Ovary (tissue), 3 donors: ENCODE results near the gene FRMPD2.

Source experiments
- CTCF ChIP-seq, 3 donors: fragments of 450-650 bp in 2 of 3; fragments of 200-600 bp in 1 of 3; IDR thresholded peaks; one replicate each; pipeline versions ENCODE4 v1.5.1 to v1.8.0; 2016 to 2022; ENCODE audit warnings: antibody characterized with exemption in 3 of 3, mild to moderate bottlenecking in 1 of 3
- EP300 ChIP-seq: sonication (generic); formaldehyde crosslinking; IDR thresholded peaks from one replicate; pipeline ENCODE4 v1.6.1; 2017; ENCODE audit warnings: antibody characterized with exemption
- POLR2A ChIP-seq: fragments of 450-650 bp; IDR thresholded peaks from one replicate; pipeline ENCODE4 v1.6.1; 2017; ENCODE audit warnings: antibody characterized with exemption, mild to moderate bottlenecking, moderate library complexity
- donor health status: DM: no; HTN: no; CAD: no.

GRCh38 chr10:48252354-48252650 is 22.2 kb downstream of the FRMPD2 start:
- TF ChIP-seq CTCF (IDR thresholded peaks at IDR 0.05): no peak
- TF ChIP-seq POLR2A: no peak
- TF ChIP-seq EP300: no peak
